Testis (tissue), 3 donors: Measurements from ENCODE around the gene PCSK5. TPM values are rescaled to one million over a fixed set of nuclear protein-coding genes. Genes with fewer than 3 reads are reported as not detected.

ENCODE experiments used
- DNase-seq: peaks from one replicate; pipeline ENCODE4 v3.0.0-alpha.2; 2019
- H3K27ac ChIP-seq, 2 donors: fragments of 200-600 bp; sonication (generic); one replicate each; pipeline ENCODE4 v1.5.1; 2019
- H3K27me3 ChIP-seq: fragments of 200-600 bp; sonication (generic); one replicate; pipeline ENCODE4 v1.5.1; 2019
- H3K36me3 ChIP-seq: fragments of 200-600 bp; sonication (generic); one replicate; pipeline ENCODE4 v1.5.1; 2017; ENCODE audit warnings: low read depth; ENCODE audit errors: missing control alignments
- H3K4me1 ChIP-seq: fragments of 200-600 bp; sonication (generic); one replicate; pipeline ENCODE4 v1.5.1; 2019
- H3K4me3 ChIP-seq, 2 donors: fragments of 200-600 bp; sonication (generic); one replicate each; pipeline ENCODE4 v1.5.1; 2017 to 2019
- H3K9me3 ChIP-seq: fragments of 200-600 bp; sonication (generic); one replicate; pipeline ENCODE4 v1.5.1; 2017
- CTCF ChIP-seq, 3 experiments: fragments of 450-650 bp in 2 of 3; fragments of 200-600 bp in 1 of 3; sonication (generic) in 1 of 3; IDR thresholded peaks; one replicate each; pipeline ENCODE4 v1.5.1; 2016 to 2019; ENCODE audit warnings: antibody characterized with exemption in 3 of 3, mild to moderate bottlenecking in 2 of 3, moderate library complexity in 1 of 3
- POLR2A ChIP-seq: fragments of 450-650 bp; IDR thresholded peaks from one replicate; pipeline ENCODE4 v1.6.1; 2017; ENCODE audit warnings: antibody characterized with exemption, mild to moderate bottlenecking, moderate library complexity
- WGBS, 2 donors: methylation state at CpG; one replicate each; pipeline ENCODE4 v1.1.5; 2018; 5-methylcytosine and 5-hydroxymethylcytosine counted together
- intact Hi-C: fragments of 100-400 bp; cut with DNase I; formaldehyde crosslinking; loops from one replicate; pipeline ENCODE4 v1.15.1; 2023; ENCODE audit warnings: low total_unique reads
- polyA plus RNA-seq: library from polyadenylated mRNA; stranded (reverse); fragments of 350-450 nt; fragmentation: Illumina TruSeq; extraction: RNeasy Lipid Tissue Mini Kit (QIAGEN cat#74804); gene quantifications from one replicate; pipeline ENCODE4 v1.2.3, GENCODE V29; 2014; ENCODE audit warnings: low read depth, low replicate concordance; ENCODE audit not compliant: insufficient read depth
- total RNA-seq, 2 donors: library from RNA; depleted of rRNA; stranded (reverse); fragments of >200 nt; gene quantifications; one replicate each; pipeline ENCODE4 v1.2.3, GENCODE V29; 2016

Gene PCSK5
- total and polyA plus RNA-seq, 3 donors from 2014 or later: 9.4 to 50.6 (median 27.5) TPM

- 54 to 68% methylated on average over 4 of the region's 4 CpGs for WGBS, 2 donors
- Histone ChIP-seq H3K27me3 (no peaks in the 10 kb centered on the region), H3K4me1 (peaks cover 30% of the 10 kb centered on the region), H3K27ac (peak overlapping the region; percentile 28 to 65), H3K9me3 (no peaks in the 10 kb centered on the region), H3K36me3 (no peaks in the 10 kb centered on the region), H3K4me3 (no peak overlapping the region)
- intact Hi-C loops: no loop called here
- TF ChIP-seq CTCF (IDR thresholded peaks at IDR 0.05): no peak
- TF ChIP-seq POLR2A: no peak
- DNase-seq: peak; percentile 74
Measured at GRCh38 chr9:76107482-76107881, 217.0 kb downstream of the PCSK5 start.

GRCh38 chr9:76109953-76110352, 219.5 kb downstream of the PCSK5 start:
- Histone ChIP-seq H3K4me3 (no peak overlapping the region), H3K36me3 (no peaks in the 10 kb centered on the region), H3K9me3 (no peaks in the 10 kb centered on the region), H3K4me1 (peaks cover 42% of the 10 kb centered on the region), H3K27ac (peak overlapping the region; percentile 14 to 18), H3K27me3 (no peaks in the 10 kb centered on the region)
- intact Hi-C loops: no loop called here
- DNase-seq: no peak
- TF ChIP-seq POLR2A: no peak
- TF ChIP-seq CTCF (IDR thresholded peaks at IDR 0.05): no peak
- WGBS, 2 donors: 48 to 51% methylated on average over 2 of the region's 2 CpGs

GRCh38 chr9:76112151-76112550, 221.7 kb downstream of the PCSK5 start:
- Histone ChIP-seq H3K27me3 (no peaks in the 10 kb centered on the region), H3K36me3 (no peaks in the 10 kb centered on the region)

GRCh38 chr9:76114144-76114543, 223.7 kb downstream of the PCSK5 start:
- intact Hi-C loops: no loop called here
- H3K36me3 ChIP-seq: no peaks in the 10 kb centered on the region
- no peaks in the 10 kb centered on the region for H3K9me3 ChIP-seq
- H3K27me3 ChIP-seq: no peaks in the 10 kb centered on the region
- H3K27ac ChIP-seq: no peak overlapping the region
- TF ChIP-seq POLR2A (no peak), CTCF (IDR thresholded peaks at IDR 0.05) (no peak)
- 43 to 67% methylated on average over 3 of the region's 3 CpGs for WGBS, 2 donors
- no peak for DNase-seq
- peaks cover 26% of the 10 kb centered on the region for H3K4me1 ChIP-seq
- H3K4me3 ChIP-seq: no peak overlapping the region

More at GRCh38 chr9:76112151-76112550, 221.7 kb downstream of the PCSK5 start:
- TF ChIP-seq CTCF (IDR thresholded peaks at IDR 0.05): no peak
- no peak for TF ChIP-seq POLR2A
- H3K9me3 ChIP-seq: no peaks in the 10 kb centered on the region
- peaks cover 31% of the 10 kb centered on the region for H3K4me1 ChIP-seq
- no peak overlapping the region for H3K27ac ChIP-seq
- intact Hi-C loops: no loop called here
- DNase-seq: no peak
- H3K4me3 ChIP-seq: no peak overlapping the region
- WGBS, 2 donors: 48 to 85% methylated on average over 2 of the region's 2 CpGs

- intact Hi-C loops: no loop called here
Measured at GRCh38 chr9:76115396-76115795, 224.9 kb downstream of the PCSK5 start.

More at GRCh38 chr9:76115396-76115795, 224.9 kb downstream of the PCSK5 start:
- H3K4me3 ChIP-seq: no peak overlapping the region
- H3K9me3 ChIP-seq: no peaks in the 10 kb centered on the region
- peaks cover 15% of the 10 kb centered on the region for H3K4me1 ChIP-seq
- WGBS, 2 donors: 71 to 89% methylated on average over 2 of the region's 2 CpGs
- DNase-seq: no peak
- H3K36me3 ChIP-seq: no peaks in the 10 kb centered on the region
- no peaks in the 10 kb centered on the region for H3K27me3 ChIP-seq
- no peak overlapping the region for H3K27ac ChIP-seq
- no peak for TF ChIP-seq POLR2A
- TF ChIP-seq CTCF (IDR thresholded peaks at IDR 0.05): no peak
